ENCODE data around the gene ZBTB45. TPM values are rescaled to one million over a fixed set of nuclear protein-coding genes. Genes with fewer than 3 reads are reported as not detected.

ZBTB45 gene
- total and polyA plus RNA-seq, 2 donors from 2014 or later, result 7.7 to 16.9 TPM

DNA sequence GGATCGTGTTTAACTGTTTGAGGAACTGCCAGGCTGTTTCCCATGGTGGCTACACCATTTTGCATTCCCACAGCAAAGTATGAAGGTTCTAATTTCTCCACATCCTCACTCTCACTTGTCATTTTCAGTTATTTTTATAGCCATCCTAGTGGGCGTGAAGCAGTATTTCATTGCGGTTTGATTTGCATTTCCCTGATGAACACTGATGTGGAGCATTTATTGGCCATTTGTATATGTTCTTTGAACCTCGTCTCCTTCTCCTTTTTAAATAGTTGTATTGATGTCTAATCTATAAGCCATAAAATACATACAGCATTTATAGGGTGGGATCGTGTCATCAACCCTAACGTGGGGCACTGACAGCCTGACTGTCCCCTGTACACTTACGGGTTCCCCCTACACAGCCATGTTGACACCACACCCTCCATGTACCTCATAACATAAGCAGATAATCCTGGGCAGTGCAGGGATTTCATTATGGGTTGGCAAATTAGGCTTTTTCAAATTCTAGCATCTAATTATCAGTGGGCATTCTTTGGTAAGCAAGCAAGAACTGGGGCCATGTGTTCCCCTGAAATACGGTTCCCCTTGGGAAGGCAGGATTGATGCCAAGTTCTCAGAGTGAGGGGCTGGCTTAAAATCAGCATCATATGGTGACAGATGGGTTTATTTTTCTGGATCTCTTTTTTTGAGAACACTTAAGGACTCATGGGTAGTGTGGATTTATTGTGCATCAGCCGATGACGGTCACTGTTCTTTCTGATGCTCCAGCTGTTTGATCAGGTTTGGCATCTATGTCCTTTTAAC is 11.6 kb upstream of the ZBTB45 start:
- H3K9ac ChIP-seq (ENCODE audit: low read length in 3 of 3), result no peak overlapping the region
- TF ChIP-seq, protein P1, sequence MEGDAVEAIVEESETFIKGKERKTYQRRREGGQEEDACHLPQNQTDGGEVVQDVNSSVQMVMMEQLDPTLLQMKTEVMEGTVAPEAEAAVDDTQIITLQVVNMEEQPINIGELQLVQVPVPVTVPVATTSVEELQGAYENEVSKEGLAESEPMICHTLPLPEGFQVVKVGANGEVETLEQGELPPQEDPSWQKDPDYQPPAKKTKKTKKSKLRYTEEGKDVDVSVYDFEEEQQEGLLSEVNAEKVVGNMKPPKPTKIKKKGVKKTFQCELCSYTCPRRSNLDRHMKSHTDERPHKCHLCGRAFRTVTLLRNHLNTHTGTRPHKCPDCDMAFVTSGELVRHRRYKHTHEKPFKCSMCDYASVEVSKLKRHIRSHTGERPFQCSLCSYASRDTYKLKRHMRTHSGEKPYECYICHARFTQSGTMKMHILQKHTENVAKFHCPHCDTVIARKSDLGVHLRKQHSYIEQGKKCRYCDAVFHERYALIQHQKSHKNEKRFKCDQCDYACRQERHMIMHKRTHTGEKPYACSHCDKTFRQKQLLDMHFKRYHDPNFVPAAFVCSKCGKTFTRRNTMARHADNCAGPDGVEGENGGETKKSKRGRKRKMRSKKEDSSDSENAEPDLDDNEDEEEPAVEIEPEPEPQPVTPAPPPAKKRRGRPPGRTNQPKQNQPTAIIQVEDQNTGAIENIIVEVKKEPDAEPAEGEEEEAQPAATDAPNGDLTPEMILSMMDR (IDR thresholded peaks at IDR 0.05; ENCODE audit: borderline replicate concordance, extremely low read depth, insufficient read depth), result no peak
- intact Hi-C loops (cut with DNase I), result no loop called here
- H3K36me3 ChIP-seq (ENCODE audit: control insufficient read depth in 2 of 3, insufficient read depth in 3 of 3, low read length in 3 of 3), result no peaks in the 10 kb centered on the region
- H3K4me3 ChIP-seq (ENCODE audit: low read length in 3 of 3), result no peak overlapping the region
- no peaks in the 10 kb centered on the region for H3K9me3 ChIP-seq (ENCODE audit: control insufficient read depth in 2 of 3, insufficient read depth in 1 of 3, low read length in 3 of 3)
- no peaks in the 10 kb centered on the region for H3K4me1 ChIP-seq (ENCODE audit: control insufficient read depth in 2 of 3, insufficient read depth in 2 of 3, low read depth in 1 of 3, low read length in 3 of 3)
- H3K27ac ChIP-seq (ENCODE audit: low read depth in 2 of 2, low read length in 2 of 2), result no peak overlapping the region
- H3K27me3 ChIP-seq (ENCODE audit: control insufficient read depth, insufficient read depth, low read length), result no peaks in the 10 kb centered on the region
- FAIRE-seq, result no peak
- DNase-seq, result no peak

DNA sequence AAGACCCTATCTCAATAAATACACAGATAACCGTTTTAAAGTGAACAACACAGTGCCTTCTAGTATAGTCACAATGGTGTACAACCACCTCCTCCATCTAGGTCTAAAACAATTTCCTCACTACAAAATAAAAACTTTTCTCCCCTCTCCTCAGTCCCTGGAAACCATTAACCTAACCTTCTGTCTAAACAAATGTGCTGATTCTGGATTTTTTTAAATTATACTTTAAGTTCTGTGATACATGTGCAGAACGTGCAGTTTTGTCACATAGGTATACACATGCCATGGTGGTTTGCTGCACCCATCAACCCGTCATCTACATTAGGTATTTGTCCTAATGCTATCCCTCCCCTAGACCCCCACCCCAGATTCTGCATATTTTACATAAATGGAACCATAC is 9.8 kb upstream of the ZBTB45 start:
- Histone ChIP-seq H3K27me3 (ENCODE audit: control insufficient read depth, insufficient read depth, low read length) (no peaks in the 10 kb centered on the region), H3K4me3 (ENCODE audit: low read length in 3 of 3) (no peak overlapping the region), H3K4me1 (ENCODE audit: control insufficient read depth in 2 of 3, insufficient read depth in 2 of 3, low read depth in 1 of 3, low read length in 3 of 3) (no peaks in the 10 kb centered on the region), H3K27ac (ENCODE audit: low read depth in 2 of 2, low read length in 2 of 2) (no peak overlapping the region), H3K9ac (ENCODE audit: low read length in 3 of 3) (no peak overlapping the region), H3K9me3 (ENCODE audit: control insufficient read depth in 2 of 3, insufficient read depth in 1 of 3, low read length in 3 of 3) (no peaks in the 10 kb centered on the region), H3K36me3 (ENCODE audit: control insufficient read depth in 2 of 3, insufficient read depth in 3 of 3, low read length in 3 of 3) (no peaks in the 10 kb centered on the region)
- DNase-seq, result no peak
- no peak for FAIRE-seq
- TF ChIP-seq, protein P1 (IDR thresholded peaks at IDR 0.05; ENCODE audit: borderline replicate concordance, extremely low read depth, insufficient read depth), result no peak
- intact Hi-C loops (cut with DNase I), result no loop called here

DNA sequence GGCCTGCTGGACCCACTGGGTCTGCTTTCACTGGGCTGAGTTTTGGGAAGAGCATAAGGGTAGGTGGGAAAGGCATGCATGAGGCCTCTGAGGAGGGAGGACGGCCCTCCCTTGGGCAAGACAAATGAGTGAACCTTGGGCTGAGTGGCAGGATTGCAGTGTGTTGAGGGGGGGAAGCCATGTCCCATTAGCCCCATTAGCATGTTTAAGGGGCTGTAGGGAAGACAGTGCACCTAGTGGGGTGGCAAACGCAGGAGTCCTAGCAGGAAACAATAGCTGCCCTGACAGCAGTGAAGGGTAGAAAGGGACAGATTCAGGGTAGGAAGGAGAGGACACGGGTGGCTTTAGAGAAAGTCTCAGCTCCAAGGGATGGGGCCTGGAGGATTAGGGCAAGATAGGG is 3.1 kb upstream of the ZBTB45 start:
- intact Hi-C loops (cut with DNase I), result no loop called here
- TF ChIP-seq, protein P1 (IDR thresholded peaks at IDR 0.05; ENCODE audit: borderline replicate concordance, extremely low read depth, insufficient read depth), result no peak
- no peak for FAIRE-seq

More for the DNA sequence above, 3.1 kb upstream of the ZBTB45 start:
- peaks cover 4 to 16% (median 7%) of the 10 kb centered on the region in 3 donors for H3K4me1 ChIP-seq (ENCODE audit: control insufficient read depth in 2 of 3, insufficient read depth in 2 of 3, low read depth in 1 of 3, low read length in 3 of 3)
- no peaks in the 10 kb centered on the region for H3K27me3 ChIP-seq (ENCODE audit: control insufficient read depth, insufficient read depth, low read length)
- DNase-seq, result no peak
- H3K9me3 ChIP-seq (ENCODE audit: control insufficient read depth in 2 of 3, insufficient read depth in 1 of 3, low read length in 3 of 3), result no peaks in the 10 kb centered on the region
- H3K4me3 ChIP-seq (ENCODE audit: low read length in 3 of 3), result no peak overlapping the region
- no peak overlapping the region for H3K9ac ChIP-seq (ENCODE audit: low read length in 3 of 3)
- no peaks in the 10 kb centered on the region for H3K36me3 ChIP-seq (ENCODE audit: control insufficient read depth in 2 of 3, insufficient read depth in 3 of 3, low read length in 3 of 3)
- no peak overlapping the region for H3K27ac ChIP-seq (ENCODE audit: low read depth in 2 of 2, low read length in 2 of 2)
